Measurements from ENCODE around the gene UCP3. TPM values are rescaled to one million over a fixed set of nuclear protein-coding genes. Genes with fewer than 3 reads are reported as not detected.
A peak's percentile ranks its signal among the peaks of the same experiment; 100 is the strongest.

Gene UCP3
- total and polyA plus RNA-seq, 5 donors: 1.6 to 2.5 (median 1.9) TPM

- H3K27me3 ChIP-seq (ENCODE audit: control insufficient read depth, insufficient read depth): no peaks in the 10 kb centered on the region
- peak overlapping the region; percentile 61 for H3K27ac ChIP-seq (ENCODE audit: low read length)
- under 1% methylated on average over 56 of the region's 56 CpGs for WGBS
- peaks cover 2% of the 10 kb centered on the region for H3K4me1 ChIP-seq (ENCODE audit: control insufficient read depth, insufficient read depth, low read length)
- DNase-seq: peak; percentile 92 to 96 (median 96)
- intact Hi-C loops (cut with DNase I): no loop called here
- no peaks in the 10 kb centered on the region for H3K9me3 ChIP-seq (ENCODE audit: control insufficient read depth, low read length)
- peak overlapping the region; percentile 46 for H3K4me3 ChIP-seq (ENCODE audit: low read length)
- ATAC-seq: peak; percentile 94 to 96
Measured at GRCh38 chr11:73982990-73983740, 25.7 kb downstream of the UCP3 start.

- Histone ChIP-seq H3K27ac (ENCODE audit: low read length) (peak within 1 kb of the TSS; percentile 61), H3K9me3 (ENCODE audit: control insufficient read depth, low read length) (no peaks in the 10 kb centered on the region), H3K4me1 (ENCODE audit: control insufficient read depth, insufficient read depth, low read length) (peaks cover 2% of the 10 kb centered on the region), H3K4me3 (ENCODE audit: low read length) (peak within 1 kb of the TSS; percentile 46), H3K27me3 (ENCODE audit: control insufficient read depth, insufficient read depth) (no peaks in the 10 kb centered on the region)
- 1% methylated on average over 43 of the region's 43 CpGs for WGBS
- intact Hi-C loops (cut with DNase I): no loop called here
- peak; percentile 94 to 95 for ATAC-seq
- DNase-seq: peak; percentile 88 to 95 (median 93)
Measured at GRCh38 chr11:73982595-73982989, 26.3 kb downstream of the UCP3 start, which contains the start of gene UCP2. Gene UCP2, minus strand, starts transcription at chr11:73982843. Its CDS starts 4,465 bp downstream, at chr11:73978378.

- WGBS: 83% methylated on average over 13 of the region's 13 CpGs
- no peak for DNase-seq
- intact Hi-C loops (cut with DNase I): no loop called here
- Histone ChIP-seq H3K4me3 (ENCODE audit: low read length) (no peak overlapping the region), H3K27ac (ENCODE audit: low read length) (no peak overlapping the region), H3K27me3 (ENCODE audit: control insufficient read depth, insufficient read depth) (no peaks in the 10 kb centered on the region), H3K4me1 (ENCODE audit: control insufficient read depth, insufficient read depth, low read length) (peaks cover 2% of the 10 kb centered on the region), H3K9me3 (ENCODE audit: control insufficient read depth, low read length) (no peaks in the 10 kb centered on the region)
- no peak for ATAC-seq
Measured at GRCh38 chr11:73981051-73981805, 27.7 kb downstream of the UCP3 start.

- H3K27me3 ChIP-seq (ENCODE audit: control insufficient read depth, insufficient read depth): no peaks in the 10 kb centered on the region
- H3K9me3 ChIP-seq (ENCODE audit: control insufficient read depth, low read length): no peaks in the 10 kb centered on the region
- WGBS: 63% methylated on average over 6 of the region's 6 CpGs
- intact Hi-C loops (cut with DNase I): no loop called here
- no peak overlapping the region for H3K4me3 ChIP-seq (ENCODE audit: low read length)
- ATAC-seq (no peak), DNase-seq (peak in 2 of 3 donors; percentile 68 to 74)
- peaks cover 2% of the 10 kb centered on the region for H3K4me1 ChIP-seq (ENCODE audit: control insufficient read depth, insufficient read depth, low read length)
- no peak overlapping the region for H3K27ac ChIP-seq (ENCODE audit: low read length)
Measured at GRCh38 chr11:73980001-73980961, 28.6 kb downstream of the UCP3 start.

- no peak for DNase-seq
- no peak overlapping the region for H3K27ac ChIP-seq (ENCODE audit: low read length)
Measured at GRCh38 chr11:73978576-73979086, 30.3 kb downstream of the UCP3 start.

GRCh38 chr11:73977856-73978519, 30.9 kb downstream of the UCP3 start:
- 97% methylated on average over 18 of the region's 18 CpGs for WGBS
- peaks cover 2% of the 10 kb centered on the region for H3K4me1 ChIP-seq (ENCODE audit: control insufficient read depth, insufficient read depth, low read length)
- DNase-seq (no peak), ATAC-seq (no peak)
- no peaks in the 10 kb centered on the region for H3K9me3 ChIP-seq (ENCODE audit: control insufficient read depth, low read length)
- intact Hi-C loops (cut with DNase I): no loop called here
- H3K27me3 ChIP-seq (ENCODE audit: control insufficient read depth, insufficient read depth): no peaks in the 10 kb centered on the region
- H3K4me3 ChIP-seq (ENCODE audit: low read length): no peak overlapping the region
- H3K27ac ChIP-seq (ENCODE audit: low read length): no peak overlapping the region

More at GRCh38 chr11:73978576-73979086, 30.3 kb downstream of the UCP3 start:
- no peak for ATAC-seq
- Histone ChIP-seq H3K27me3 (ENCODE audit: control insufficient read depth, insufficient read depth) (no peaks in the 10 kb centered on the region), H3K4me1 (ENCODE audit: control insufficient read depth, insufficient read depth, low read length) (peaks cover 2% of the 10 kb centered on the region), H3K9me3 (ENCODE audit: control insufficient read depth, low read length) (no peaks in the 10 kb centered on the region), H3K4me3 (ENCODE audit: low read length) (no peak overlapping the region)
- WGBS: 92% methylated on average over 3 of the region's 3 CpGs
- intact Hi-C loops (cut with DNase I): no loop called here

GRCh38 chr11:73976451-73977151, 32.3 kb downstream of the UCP3 start:
- intact Hi-C loops (cut with DNase I): no loop called here
- H3K27ac ChIP-seq (ENCODE audit: low read length): no peak overlapping the region
- 94% methylated on average over 14 of the region's 14 CpGs for WGBS
- no peak for DNase-seq
- no peaks in the 10 kb centered on the region for H3K27me3 ChIP-seq (ENCODE audit: control insufficient read depth, insufficient read depth)
- no peak for ATAC-seq
- H3K9me3 ChIP-seq (ENCODE audit: control insufficient read depth, low read length): no peaks in the 10 kb centered on the region
- peaks cover 2% of the 10 kb centered on the region for H3K4me1 ChIP-seq (ENCODE audit: control insufficient read depth, insufficient read depth, low read length)
- no peak overlapping the region for H3K4me3 ChIP-seq (ENCODE audit: low read length)

GRCh38 chr11:73975479-73975757, 33.5 kb downstream of the UCP3 start:
- no peak overlapping the region for H3K27ac ChIP-seq (ENCODE audit: low read length)
- H3K4me1 ChIP-seq (ENCODE audit: control insufficient read depth, insufficient read depth, low read length): no peaks in the 10 kb centered on the region
- H3K4me3 ChIP-seq (ENCODE audit: low read length): no peak overlapping the region
- no peak for ATAC-seq
- H3K9me3 ChIP-seq (ENCODE audit: control insufficient read depth, low read length): no peaks in the 10 kb centered on the region
- 94% methylated on average over 6 of the region's 6 CpGs for WGBS
- no peak for DNase-seq
- no peaks in the 10 kb centered on the region for H3K27me3 ChIP-seq (ENCODE audit: control insufficient read depth, insufficient read depth)
- intact Hi-C loops (cut with DNase I): no loop called here

- no peaks in the 10 kb centered on the region for H3K4me1 ChIP-seq (ENCODE audit: control insufficient read depth, insufficient read depth, low read length)
- intact Hi-C loops (cut with DNase I): no loop called here
- no peak for DNase-seq
- H3K9me3 ChIP-seq (ENCODE audit: control insufficient read depth, low read length): no peaks in the 10 kb centered on the region
- no peaks in the 10 kb centered on the region for H3K27me3 ChIP-seq (ENCODE audit: control insufficient read depth, insufficient read depth)
- 90% methylated on average over 13 of the region's 13 CpGs for WGBS
- H3K4me3 ChIP-seq (ENCODE audit: low read length): no peak overlapping the region
- no peak for ATAC-seq
- H3K27ac ChIP-seq (ENCODE audit: low read length): no peak overlapping the region
Measured at GRCh38 chr11:73974604-73975478, 34.0 kb downstream of the UCP3 start.

Data from right cardiac atrium (tissue), 5 donors.